HEK293 (cell line): ENCODE measurements around the gene FAM120B.

Experiments
- CTCF ChIA-PET: fragments of 350-600 bp; formaldehyde crosslinking; extraction: SDS; loops from one replicate; lab custom pipeline; 2021; ENCODE audit warnings: antibody characterized with exemption; lab: Yijun Ruan, JAX
- POLR2A ChIA-PET: fragments of 300-600 bp; formaldehyde crosslinking; extraction: SDS; loops from one replicate; lab custom pipeline; 2020; ENCODE audit warnings: antibody characterized with exemption, inconsistent platforms; lab: Yijun Ruan, JAX
- H3K27ac ChIP-seq: fragments of 200-500 bp; sonication (Bioruptor generic); 2 replicates; pipeline ENCODE4 v1.5.1; 2014; ENCODE audit warnings: low read depth, low read length, control low read depth, inconsistent platforms; ENCODE audit errors: extremely low read depth
- H3K36me3 ChIP-seq, 2 experiments: fragments of 200-500 bp in 1 of 2; sonication (Bioruptor generic) in 1 of 2; 1 replicate in 1 of 2; 2 replicates in 1 of 2; pipeline ENCODE4 v1.5.1; 2014 to 2017; ENCODE audit warnings: inconsistent platforms in 2 of 2, low read length in 2 of 2; ENCODE audit not compliant: control insufficient read depth in 2 of 2, insufficient read depth in 1 of 2
- H3K4me1 ChIP-seq: fragments of 200-500 bp; sonication (Bioruptor generic); 2 replicates; pipeline ENCODE4 v1.5.1; 2014; ENCODE audit warnings: mild to moderate bottlenecking, low read length, inconsistent platforms; ENCODE audit not compliant: control insufficient read depth, insufficient read depth
- H3K4me3 ChIP-seq: 2 replicates; pipeline ENCODE4 v1.5.1; 2011; ENCODE audit warnings: low read depth, mild to moderate bottlenecking, control low read depth, low read length, moderate library complexity
- H3K9me3 ChIP-seq: fragments of 200-500 bp; sonication (Bioruptor generic); 2 replicates; pipeline ENCODE4 v1.5.1; 2014; ENCODE audit warnings: low read depth, low read length, inconsistent platforms; ENCODE audit not compliant: control insufficient read depth, insufficient read depth
- EGR2 ChIP-seq: fragments of 450-650 bp; formaldehyde crosslinking; IDR thresholded peaks from 2 replicates; pipeline ENCODE4 v1.5.1; 2016; ENCODE audit warnings: low read depth, missing biosample characterization, missing genetic modification characterization
- GLIS2 ChIP-seq: fragments of 450-650 bp; formaldehyde crosslinking; IDR thresholded peaks from 2 replicates; pipeline ENCODE4 v1.5.1; 2016; ENCODE audit warnings: missing biosample characterization, missing genetic modification characterization
- MEIS1 ChIP-seq: sonication (generic); formaldehyde crosslinking; IDR thresholded peaks from 2 replicates; pipeline ENCODE4 v1.8.1; 2022; ENCODE audit warnings: missing genetic modification reagents, mild to moderate bottlenecking, borderline replicate concordance
- MYNN ChIP-seq: fragments of 450-650 bp; formaldehyde crosslinking; IDR thresholded peaks from 2 replicates; pipeline ENCODE4 v1.5.1; 2016; ENCODE audit warnings: missing biosample characterization, missing genetic modification characterization, borderline replicate concordance
- PATZ1 ChIP-seq: fragments of 450-650 bp; formaldehyde crosslinking; IDR thresholded peaks from 2 replicates; pipeline ENCODE4 v1.5.1; 2016; ENCODE audit warnings: missing biosample characterization, missing genetic modification characterization
- SCRT1 ChIP-seq: fragments of 450-650 bp; formaldehyde crosslinking; IDR thresholded peaks from 2 replicates; pipeline ENCODE4 v1.5.1; 2016; ENCODE audit warnings: missing biosample characterization, missing genetic modification characterization, borderline replicate concordance
- SCRT2 ChIP-seq: fragments of 450-650 bp; formaldehyde crosslinking; IDR thresholded peaks from 2 replicates; pipeline ENCODE4 v1.5.1; 2016; ENCODE audit warnings: missing biosample characterization, missing genetic modification characterization
- SETDB1 ChIP-seq: IDR thresholded peaks from one replicate; pipeline ENCODE4 v1.6.1; 2017; ENCODE audit warnings: mild to moderate bottlenecking, low read length, moderate library complexity, mixed read lengths; ENCODE audit not compliant: insufficient read length
- TRIM28 ChIP-seq: IDR thresholded peaks from 2 replicates; pipeline ENCODE4 v1.6.1; 2011; ENCODE audit warnings: low read length, control low read depth, borderline replicate concordance
- ZBTB48 ChIP-seq: fragments of 450-650 bp; formaldehyde crosslinking; IDR thresholded peaks from 2 replicates; pipeline ENCODE4 v1.5.1; 2016; ENCODE audit warnings: missing biosample characterization, missing genetic modification characterization
- ZIC2 ChIP-seq: fragments of 450-650 bp; formaldehyde crosslinking; IDR thresholded peaks from 2 replicates; pipeline ENCODE4 v1.5.1; 2016; ENCODE audit warnings: missing biosample characterization, missing genetic modification characterization
- ZNF239 ChIP-seq: fragments of 450-650 bp; formaldehyde crosslinking; IDR thresholded peaks from 2 replicates; pipeline ENCODE4 v1.5.1; 2016; ENCODE audit warnings: missing biosample characterization, missing genetic modification characterization
- ZNF398 ChIP-seq: fragments of 450-650 bp; formaldehyde crosslinking; IDR thresholded peaks from 2 replicates; pipeline ENCODE4 v1.5.1; 2017; ENCODE audit warnings: missing biosample characterization, missing genetic modification characterization
- ZNF501 ChIP-seq: fragments of 450-650 bp; formaldehyde crosslinking; IDR thresholded peaks from 2 replicates; pipeline ENCODE4 v1.5.1; 2016; ENCODE audit warnings: missing biosample characterization, missing genetic modification characterization
- ZNF585B ChIP-seq: fragments of 450-650 bp; formaldehyde crosslinking; IDR thresholded peaks from 2 replicates; pipeline ENCODE4 v1.5.1; 2016; ENCODE audit warnings: missing biosample characterization, missing genetic modification characterization
- ZNF596 ChIP-seq: fragments of 450-650 bp; IDR thresholded peaks from 2 replicates; pipeline ENCODE4 v1.5.0; 2018; ENCODE audit warnings: missing biosample characterization, mild to moderate bottlenecking, missing genetic modification characterization, moderate library complexity
- ZNF600 ChIP-seq: fragments of 450-650 bp; formaldehyde crosslinking; IDR thresholded peaks from 2 replicates; pipeline ENCODE4 v1.5.1; 2016; ENCODE audit warnings: missing biosample characterization, missing genetic modification characterization
- ZNF621 ChIP-seq: fragments of 450-650 bp; formaldehyde crosslinking; IDR thresholded peaks from 2 replicates; pipeline ENCODE4 v1.5.1; 2017; ENCODE audit warnings: missing biosample characterization, missing genetic modification characterization
- ZNF707 ChIP-seq: fragments of 450-650 bp; formaldehyde crosslinking; IDR thresholded peaks from 2 replicates; pipeline ENCODE4 v1.5.1; 2016; ENCODE audit warnings: missing biosample characterization, missing genetic modification characterization
- ZNF792 ChIP-seq: fragments of 450-650 bp; formaldehyde crosslinking; IDR thresholded peaks from 2 replicates; pipeline ENCODE4 v1.5.1; 2016; ENCODE audit warnings: missing biosample characterization, missing genetic modification characterization
- ZSCAN5A ChIP-seq: fragments of 450-650 bp; formaldehyde crosslinking; IDR thresholded peaks from 2 replicates; pipeline ENCODE4 v1.5.1; 2016; ENCODE audit warnings: missing biosample characterization, missing genetic modification characterization
- TF ChIP-seq, protein P1 (sequence below): fragments of 450-650 bp; formaldehyde crosslinking; optimal IDR thresholded peaks from 2 replicates; pipeline ENCODE3; 2016; ENCODE audit warnings: missing biosample characterization, mild to moderate bottlenecking, missing genetic modification characterization
- TF ChIP-seq, protein P2 (sequence below): fragments of 450-650 bp; formaldehyde crosslinking; IDR thresholded peaks from 2 replicates; pipeline ENCODE4 v1.5.1; 2016; ENCODE audit warnings: missing biosample characterization, missing genetic modification characterization

FAM120B gene

DNA sequence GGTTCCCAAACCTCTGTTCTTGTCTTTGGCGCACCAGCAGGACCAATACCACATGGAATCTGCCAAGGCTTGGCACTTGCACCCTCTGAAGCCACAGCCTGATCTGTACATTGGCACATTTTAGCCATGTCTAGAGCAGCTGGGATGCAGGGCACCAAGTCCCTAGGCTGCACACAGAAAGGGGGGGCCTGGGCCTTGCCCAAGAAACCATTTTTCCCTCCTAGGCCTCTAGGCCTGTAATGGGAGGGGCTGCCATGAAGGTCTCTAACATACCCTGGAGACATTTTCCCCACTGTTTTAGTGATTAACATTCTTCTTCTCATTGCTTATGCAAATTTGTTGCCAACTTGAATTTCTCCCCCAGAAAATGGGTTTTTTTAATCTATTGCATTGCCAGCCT is 5.4 kb upstream of the FAM120B start:
- Histone ChIP-seq H3K9me3 (no peaks in the 10 kb centered on the region), H3K36me3 (peaks cover 0 to 3% of the 10 kb centered on the region in 2 experiments; a peak in 1 of 3 replicates), H3K4me3 (no peak overlapping the region), H3K4me1 (no peaks in the 10 kb centered on the region), H3K27ac (no peak overlapping the region)
- TF ChIP-seq ZNF239 (tag by site-specific recombination) = no peak
- peak; percentile 77 for TF ChIP-seq SETDB1
- no peak for TF ChIP-seq ZNF707 (tag by site-specific recombination)
- TF ChIP-seq ZNF585B (tag by site-specific recombination) = peak; percentile 99
- peak; percentile 96; the same call in 1 of the 2 replicates for TF ChIP-seq TRIM28
- no peak for TF ChIP-seq ZNF621 (tag by site-specific recombination)
- TF ChIP-seq, protein P1, sequence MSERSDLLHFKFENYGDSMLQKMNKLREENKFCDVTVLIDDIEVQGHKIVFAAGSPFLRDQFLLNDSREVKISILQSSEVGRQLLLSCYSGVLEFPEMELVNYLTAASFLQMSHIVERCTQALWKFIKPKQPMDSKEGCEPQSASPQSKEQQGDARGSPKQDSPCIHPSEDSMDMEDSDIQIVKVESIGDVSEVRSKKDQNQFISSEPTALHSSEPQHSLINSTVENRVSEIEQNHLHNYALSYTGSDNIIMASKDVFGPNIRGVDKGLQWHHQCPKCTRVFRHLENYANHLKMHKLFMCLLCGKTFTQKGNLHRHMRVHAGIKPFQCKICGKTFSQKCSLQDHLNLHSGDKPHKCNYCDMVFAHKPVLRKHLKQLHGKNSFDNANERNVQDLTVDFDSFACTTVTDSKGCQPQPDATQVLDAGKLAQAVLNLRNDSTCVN (tag by site-specific recombination) = no peak
- TF ChIP-seq EGR2 (tag by site-specific recombination) = no peak
- CTCF ChIA-PET = no interaction called here
- POLR2A ChIA-PET = no interaction called here

DNA sequence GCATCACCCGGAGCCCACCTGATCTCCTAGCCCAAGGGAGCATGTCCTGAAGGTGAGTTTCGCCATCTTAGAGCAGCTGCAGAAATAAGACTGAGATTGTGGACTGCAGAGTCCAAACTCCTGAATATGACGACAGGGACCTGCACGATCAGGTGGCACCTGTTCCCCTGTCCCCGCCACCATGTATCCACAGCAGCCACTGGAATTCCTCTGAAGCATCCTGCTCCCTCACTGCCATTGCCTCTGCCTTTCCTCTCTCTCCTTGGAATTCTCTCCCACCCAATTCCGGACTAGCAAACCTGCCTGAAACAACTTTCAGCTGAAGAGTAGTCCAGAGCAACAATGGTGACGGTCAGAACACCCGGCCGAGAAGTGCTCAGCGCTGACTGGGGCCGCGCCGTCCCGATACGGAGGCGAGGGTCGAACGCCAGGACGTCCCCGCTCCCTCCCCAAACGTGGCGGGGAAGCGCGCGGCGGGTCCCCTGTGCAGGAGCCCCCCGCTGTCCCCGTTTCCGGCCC is 694 bp upstream of the FAM120B start:
- ChIA-PET POLR2A (interaction anchor here (1.0 to 1.6 kb wide), 3 partner anchors 15 to 132 kb away, joined by 3 to 7 read pairs (median 3); partner anchors contain the start of gene DLL1), CTCF (no interaction called here)
- peak; percentile 41; the same call in 1 of the 2 replicates for TF ChIP-seq ZBTB48 (tag by site-specific recombination)
- peak; percentile 86 for TF ChIP-seq GLIS2 (tag by site-specific recombination)
- no peak for TF ChIP-seq EGR2 (tag by site-specific recombination)
- TF ChIP-seq ZNF585B (tag by site-specific recombination) = no peak
- TF ChIP-seq SCRT1 (tag by site-specific recombination) = peak; percentile 62; the same call in 1 of the 2 replicates
- TF ChIP-seq MEIS1 = no peak
- peak; percentile 55 for TF ChIP-seq ZNF398 (tag by site-specific recombination)
- peak; percentile 81 for TF ChIP-seq ZNF600 (tag by site-specific recombination)
- TF ChIP-seq ZNF501 (tag by site-specific recombination) = 0 out of 2 replicates have a peak, but pooled peaks have one; percentile 20
- TF ChIP-seq SETDB1 = peak; percentile 78
- no peak for TF ChIP-seq ZNF792 (tag by site-specific recombination)
- TF ChIP-seq ZNF596 (tag by site-specific recombination) = no peak
- peak; percentile 26; the same call in 1 of the 2 replicates for TF ChIP-seq MYNN (tag by site-specific recombination)
- peak; percentile 28; the same call in 1 of the 2 replicates for TF ChIP-seq PATZ1
- 0 out of 2 replicates have a peak, but pooled peaks have one; percentile 22 for TF ChIP-seq TRIM28
- no peak for TF ChIP-seq ZSCAN5A
- peak; percentile 94 for TF ChIP-seq ZIC2 (tag by site-specific recombination)
- TF ChIP-seq, protein P2, sequence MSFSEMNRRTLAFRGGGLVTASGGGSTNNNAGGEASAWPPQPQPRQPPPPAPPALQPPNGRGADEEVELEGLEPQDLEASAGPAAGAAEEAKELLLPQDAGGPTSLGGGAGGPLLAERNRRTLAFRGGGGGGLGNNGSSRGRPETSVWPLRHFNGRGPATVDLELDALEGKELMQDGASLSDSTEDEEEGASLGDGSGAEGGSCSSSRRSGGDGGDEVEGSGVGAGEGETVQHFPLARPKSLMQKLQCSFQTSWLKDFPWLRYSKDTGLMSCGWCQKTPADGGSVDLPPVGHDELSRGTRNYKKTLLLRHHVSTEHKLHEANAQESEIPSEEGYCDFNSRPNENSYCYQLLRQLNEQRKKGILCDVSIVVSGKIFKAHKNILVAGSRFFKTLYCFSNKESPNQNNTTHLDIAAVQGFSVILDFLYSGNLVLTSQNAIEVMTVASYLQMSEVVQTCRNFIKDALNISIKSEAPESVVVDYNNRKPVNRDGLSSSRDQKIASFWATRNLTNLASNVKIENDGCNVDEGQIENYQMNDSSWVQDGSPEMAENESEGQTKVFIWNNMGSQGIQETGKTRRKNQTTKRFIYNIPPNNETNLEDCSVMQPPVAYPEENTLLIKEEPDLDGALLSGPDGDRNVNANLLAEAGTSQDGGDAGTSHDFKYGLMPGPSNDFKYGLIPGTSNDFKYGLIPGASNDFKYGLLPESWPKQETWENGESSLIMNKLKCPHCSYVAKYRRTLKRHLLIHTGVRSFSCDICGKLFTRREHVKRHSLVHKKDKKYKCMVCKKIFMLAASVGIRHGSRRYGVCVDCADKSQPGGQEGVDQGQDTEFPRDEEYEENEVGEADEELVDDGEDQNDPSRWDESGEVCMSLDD = 0 out of 2 replicates have a peak, but pooled peaks have one; percentile 14
- TF ChIP-seq SCRT2 = peak; percentile 39; the same call in 1 of the 2 replicates
- Histone ChIP-seq H3K9me3 (no peaks in the 10 kb centered on the region), H3K27ac (no peak overlapping the region; the same call in 1 of the 2 replicates), H3K4me1 (0 out of 2 replicates have a peak, but pooled peaks cover 2% of the 10 kb centered on the region), H3K36me3 (peaks cover 3 to 22% of the 10 kb centered on the region in 2 experiments; a peak in 1 of 3 replicates), H3K4me3 (peak overlapping the region; percentile 79)
